Gastroesophageal sphincter (tissue), 4 donors: ENCODE data around the gene PDE8A. TPM values are rescaled to one million over a fixed set of nuclear protein-coding genes. Genes with fewer than 3 reads are reported as not detected.
A peak's percentile ranks its signal among the peaks of the same experiment; 100 is the strongest.

Experiments
- ATAC-seq: fragments of 150-250 bp; one replicate; pipeline ENCODE4 v1.9.1; 2016; ENCODE audit warnings: mild to moderate bottlenecking, moderate library complexity
- H3K27ac ChIP-seq, 4 donors: fragments of 200-600 bp; sonication (generic) in 3 of 4; 1 replicate in 3 of 4; 2 replicates in 1 of 4; pipeline ENCODE4 v1.5.1; 2016 to 2019
- H3K27me3 ChIP-seq: fragments of 200-600 bp; sonication (generic); one replicate; pipeline ENCODE4 v1.5.1; 2019
- H3K36me3 ChIP-seq, 2 donors: fragments of 200-600 bp; sonication (generic); one replicate each; pipeline ENCODE4 v1.5.1; 2019; ENCODE audit warnings: control low read depth in 1 of 2
- H3K4me1 ChIP-seq, 3 donors: fragments of 200-600 bp; sonication (generic); 1 replicate in 2 of 3; 2 replicates in 1 of 3; pipeline ENCODE4 v1.5.1; 2016 to 2019; ENCODE audit warnings: control low read depth in 2 of 3
- H3K4me3 ChIP-seq, 2 donors: fragments of 200-600 bp; sonication (generic); one replicate each; pipeline ENCODE4 v1.5.1; 2019; ENCODE audit warnings: mild to moderate bottlenecking in 1 of 2, moderate library complexity in 1 of 2
- H3K9me3 ChIP-seq, 3 donors: fragments of 200-600 bp; sonication (generic); one replicate each; pipeline ENCODE4 v1.5.1; 2017 to 2019; ENCODE audit warnings: control low read depth in 2 of 3
- EP300 ChIP-seq: sonication (generic); formaldehyde crosslinking; IDR thresholded peaks from one replicate; pipeline ENCODE4 v1.6.1; 2017; ENCODE audit warnings: antibody characterized with exemption, mild to moderate bottlenecking
- POLR2A ChIP-seq, 2 donors: fragments of 450-650 bp; IDR thresholded peaks; one replicate each; pipeline ENCODE4 v1.6.1; 2017; ENCODE audit warnings: antibody characterized with exemption in 2 of 2, mild to moderate bottlenecking in 2 of 2, moderate library complexity in 1 of 2
- POLR2AphosphoS5 ChIP-seq: sonication (generic); formaldehyde crosslinking; IDR thresholded peaks from one replicate; pipeline ENCODE4 v1.6.1; 2017; ENCODE audit warnings: antibody characterized with exemption
- WGBS, 2 donors: methylation state at CpG; one replicate each; pipeline ENCODE4 v1.1.5; 2018; ENCODE audit warnings: low coverage in 1 of 2; 5-methylcytosine and 5-hydroxymethylcytosine counted together
- total RNA-seq, 4 donors: library from RNA; depleted of rRNA; stranded (reverse); fragments of >200 nt; gene quantifications; one replicate each; pipeline ENCODE4 v1.1.0, GENCODE V29; 2016
- TF ChIP-seq, protein P1 (sequence below), 4 experiments: fragments of 200-600 bp in 2 of 4; fragments of 450-650 bp in 2 of 4; sonication (generic) in 1 of 4; IDR thresholded peaks; one replicate each; pipeline ENCODE4 v1.5.1; 2017 to 2019; ENCODE audit warnings: antibody characterized with exemption in 4 of 4, mild to moderate bottlenecking in 2 of 4, moderate library complexity in 2 of 4

The PDE8A gene
- total RNA-seq, 4 donors from 2014 or later: 34.6 to 73.2 (median 56.2) TPM

GRCh38 chr15:85008474-85009260 lies 27.0 kb downstream of the PDE8A start:
- peaks cover 26 to 87% (median 28%) of the 10 kb centered on the region in 3 donors for H3K4me1 ChIP-seq
- H3K27ac ChIP-seq: peak overlapping the region in 3 of 4 donors; percentile 57 to 85 (median 74)
- TF ChIP-seq, protein P1, sequence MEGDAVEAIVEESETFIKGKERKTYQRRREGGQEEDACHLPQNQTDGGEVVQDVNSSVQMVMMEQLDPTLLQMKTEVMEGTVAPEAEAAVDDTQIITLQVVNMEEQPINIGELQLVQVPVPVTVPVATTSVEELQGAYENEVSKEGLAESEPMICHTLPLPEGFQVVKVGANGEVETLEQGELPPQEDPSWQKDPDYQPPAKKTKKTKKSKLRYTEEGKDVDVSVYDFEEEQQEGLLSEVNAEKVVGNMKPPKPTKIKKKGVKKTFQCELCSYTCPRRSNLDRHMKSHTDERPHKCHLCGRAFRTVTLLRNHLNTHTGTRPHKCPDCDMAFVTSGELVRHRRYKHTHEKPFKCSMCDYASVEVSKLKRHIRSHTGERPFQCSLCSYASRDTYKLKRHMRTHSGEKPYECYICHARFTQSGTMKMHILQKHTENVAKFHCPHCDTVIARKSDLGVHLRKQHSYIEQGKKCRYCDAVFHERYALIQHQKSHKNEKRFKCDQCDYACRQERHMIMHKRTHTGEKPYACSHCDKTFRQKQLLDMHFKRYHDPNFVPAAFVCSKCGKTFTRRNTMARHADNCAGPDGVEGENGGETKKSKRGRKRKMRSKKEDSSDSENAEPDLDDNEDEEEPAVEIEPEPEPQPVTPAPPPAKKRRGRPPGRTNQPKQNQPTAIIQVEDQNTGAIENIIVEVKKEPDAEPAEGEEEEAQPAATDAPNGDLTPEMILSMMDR (IDR thresholded peaks at IDR 0.05): no peak
- TF ChIP-seq EP300: no peak
- no peak for TF ChIP-seq POLR2A (IDR thresholded peaks at IDR 0.05)
- TF ChIP-seq POLR2AphosphoS5: no peak
- H3K27me3 ChIP-seq: no peaks in the 10 kb centered on the region
- no peaks in the 10 kb centered on the region for H3K36me3 ChIP-seq
- ATAC-seq: no peak
- H3K4me3 ChIP-seq: no peak overlapping the region
- H3K9me3 ChIP-seq: no peaks in the 10 kb centered on the region
- 70 to 77% methylated on average over 3 to 4 of the region's 5 CpGs for WGBS, 2 donors

DNA sequence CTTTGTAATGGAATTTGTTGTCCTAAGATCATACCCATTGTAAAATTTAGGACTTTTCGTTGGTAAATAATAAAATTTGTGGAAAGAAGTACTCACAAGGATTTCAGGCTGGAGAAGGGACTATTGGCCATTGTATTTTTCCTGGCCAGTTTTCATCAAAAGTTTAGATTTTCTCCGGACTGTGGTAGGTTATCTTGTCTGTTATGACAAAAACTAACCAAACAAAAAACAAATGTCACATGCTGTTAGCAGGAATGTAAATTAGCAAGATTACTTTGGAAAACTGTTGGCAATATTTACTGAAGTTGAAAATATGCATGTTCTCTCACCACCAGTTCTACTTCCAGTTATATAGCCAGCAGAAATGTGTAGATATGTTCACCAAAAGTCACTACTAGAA lies 27.8 kb downstream of the PDE8A start:
- Histone ChIP-seq H3K27ac (peak overlapping the region; percentile 39 to 85 (median 72)), H3K9me3 (no peaks in the 10 kb centered on the region), H3K4me1 (peaks cover 26 to 85% (median 28%) of the 10 kb centered on the region in 3 donors), H3K27me3 (no peaks in the 10 kb centered on the region), H3K4me3 (no peak overlapping the region), H3K36me3 (no peaks in the 10 kb centered on the region)
- TF ChIP-seq POLR2AphosphoS5 (no peak), EP300 (no peak), POLR2A (IDR thresholded peaks at IDR 0.05) (no peak)
- TF ChIP-seq, protein P1 (IDR thresholded peaks at IDR 0.05): no peak
- ATAC-seq: no peak
- 33 to 34% methylated on average over 2 of the region's 2 CpGs for WGBS, 2 donors

DNA sequence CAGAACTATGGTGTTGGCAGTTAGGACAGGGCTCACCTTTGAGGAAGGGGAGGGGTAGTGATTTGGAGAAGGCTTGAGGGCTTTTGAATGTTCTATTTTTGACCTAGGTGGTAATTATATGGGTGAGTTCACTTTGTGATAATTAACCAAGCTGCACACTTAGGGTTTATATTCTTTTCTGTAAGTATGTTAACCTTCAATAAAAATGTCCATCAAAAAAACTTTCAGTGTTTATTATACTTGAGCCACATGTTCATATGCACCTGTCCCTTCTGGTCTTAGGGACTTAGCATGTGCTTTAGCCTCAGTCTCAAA lies 28.4 kb downstream of the PDE8A start:
- TF ChIP-seq POLR2AphosphoS5 (no peak), EP300 (no peak), POLR2A (IDR thresholded peaks at IDR 0.05) (no peak)
- TF ChIP-seq, protein P1 (IDR thresholded peaks at IDR 0.05): no peak
- Histone ChIP-seq H3K4me3 (no peak overlapping the region), H3K4me1 (peaks cover 26 to 85% (median 28%) of the 10 kb centered on the region in 3 donors), H3K27ac (peak overlapping the region; percentile 70 to 93 (median 80)), H3K36me3 (no peaks in the 10 kb centered on the region), H3K9me3 (no peaks in the 10 kb centered on the region), H3K27me3 (no peaks in the 10 kb centered on the region)
- no peak for ATAC-seq

DNA sequence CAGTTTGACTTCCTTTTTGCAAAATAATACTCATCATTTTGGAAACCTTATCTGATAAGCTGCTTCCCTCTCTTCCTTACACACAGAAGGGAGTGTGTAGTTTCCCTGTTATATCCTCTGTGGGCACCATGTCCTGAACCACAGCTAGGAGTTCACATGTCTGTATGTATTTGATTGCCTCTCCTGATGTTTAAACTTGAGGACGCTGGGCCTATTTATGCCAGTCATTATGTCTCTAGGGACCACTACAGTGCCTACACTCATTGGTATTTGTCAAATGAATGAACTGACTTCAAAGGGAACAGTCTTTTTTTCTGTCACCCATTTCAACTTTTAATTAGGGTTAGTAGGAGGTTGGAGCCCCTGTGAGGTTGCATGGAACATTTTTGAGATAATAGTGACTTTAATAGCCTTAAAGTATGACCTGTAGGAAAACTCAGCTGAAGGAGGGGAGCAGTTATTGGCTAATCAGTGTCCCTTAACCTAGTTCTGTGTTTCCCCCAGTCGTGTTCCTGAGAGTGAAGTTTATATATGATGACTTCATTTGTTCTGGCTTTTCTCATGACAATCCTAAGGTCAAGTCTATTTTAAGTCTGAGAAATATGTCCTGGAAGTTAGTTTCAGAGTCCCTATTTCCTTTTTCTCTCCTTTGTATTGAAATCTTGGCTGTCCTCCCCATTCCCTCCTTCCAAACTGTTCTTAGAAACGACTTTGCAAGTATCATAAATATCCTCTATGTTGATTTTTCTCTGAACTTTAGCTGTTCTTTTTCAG lies 28.9 kb downstream of the PDE8A start:
- H3K27me3 ChIP-seq: no peaks in the 10 kb centered on the region
- no peaks in the 10 kb centered on the region for H3K9me3 ChIP-seq
- 0 to 4% methylated on average over 3 of the region's 3 CpGs for WGBS, 2 donors
- peaks cover 26 to 83% (median 28%) of the 10 kb centered on the region in 3 donors for H3K4me1 ChIP-seq
- TF ChIP-seq EP300 (no peak), POLR2AphosphoS5 (peak; percentile 82)
- TF ChIP-seq, protein P1 (IDR thresholded peaks at IDR 0.05): peak in 2 of 4 experiments; percentile 15 to 60
- H3K36me3 ChIP-seq: no peaks in the 10 kb centered on the region
- H3K27ac ChIP-seq: peak overlapping the region; percentile 70 to 93 (median 80)
- no peak overlapping the region for H3K4me3 ChIP-seq
- peak; percentile 81 for ATAC-seq
